HS-5 (cell line): ENCODE data around the gene EGR4.

Experiments used
- DNase-seq: peaks from one replicate; pipeline ENCODE4 v3.0.0-alpha.2; 2012; ENCODE audit warnings: low read depth

EGR4 gene

GRCh38 chr2:73293534-73294171, at the start of gene EGR4:
TSS of gene EGR4 (minus strand) at chr2:73293548. CDS start at chr2:73293317, 231 bp downstream.
- DNase-seq: peak; percentile 25

- no peak for DNase-seq
Observed at GRCh38 chr2:73341039-73341438, 47.7 kb upstream of the EGR4 start.

GRCh38 chr2:73339201-73339600, 45.9 kb upstream of the EGR4 start:
- no peak for DNase-seq

- no peak for DNase-seq
Observed at GRCh38 chr2:73337828-73338227, 44.5 kb upstream of the EGR4 start.

GRCh38 chr2:73334620-73335019, 41.3 kb upstream of the EGR4 start:
- DNase-seq: no peak

GRCh38 chr2:73334045-73334444, 40.7 kb upstream of the EGR4 start:
- no peak for DNase-seq

- DNase-seq: no peak
Observed at GRCh38 chr2:73333564-73333963, 40.2 kb upstream of the EGR4 start.

- DNase-seq: no peak
Observed at GRCh38 chr2:73324126-73324725, 30.9 kb upstream of the EGR4 start.

GRCh38 chr2:73323551-73323950, 30.2 kb upstream of the EGR4 start:
- no peak for DNase-seq

GRCh38 chr2:73314441-73314840, 21.1 kb upstream of the EGR4 start:
- no peak for DNase-seq

- DNase-seq: no peak
Observed at GRCh38 chr2:73307720-73308119, 14.4 kb upstream of the EGR4 start.

GRCh38 chr2:73301636-73302035, 8.3 kb upstream of the EGR4 start:
- DNase-seq: no peak

GRCh38 chr2:73300926-73301325, 7.6 kb upstream of the EGR4 start:
- DNase-seq: no peak

GRCh38 chr2:73297586-73297985, 4.2 kb upstream of the EGR4 start:
- no peak for DNase-seq

GRCh38 chr2:73297151-73297559, 3.8 kb upstream of the EGR4 start:
- DNase-seq: no peak

GRCh38 chr2:73295751-73296400, 2.5 kb upstream of the EGR4 start:
- DNase-seq: no peak

- DNase-seq: no peak
Observed at GRCh38 chr2:73294239-73294638, 891 bp upstream of the EGR4 start.

- DNase-seq: no peak
Observed at GRCh38 chr2:73292906-73293533, 328 bp downstream of the EGR4 start.

- no peak for DNase-seq
Observed at GRCh38 chr2:73292316-73292905, 937 bp downstream of the EGR4 start.

- no peak for DNase-seq
Observed at GRCh38 chr2:73291461-73292315, 1.7 kb downstream of the EGR4 start.

- DNase-seq: no peak
Observed at GRCh38 chr2:73291093-73291460, 2.3 kb downstream of the EGR4 start.
